HG03280 (cell line): Measurements from ENCODE around the gene SMYD2.

Source experiments
- ATAC-seq: cut with Tn5 transposase; IDR thresholded peaks from one replicate; pipeline ENCODE4 v1.9.1; 2021; ENCODE audit warnings: mild to moderate bottlenecking, moderate library complexity; ENCODE audit not compliant: unreplicated experiment

Gene SMYD2

DNA sequence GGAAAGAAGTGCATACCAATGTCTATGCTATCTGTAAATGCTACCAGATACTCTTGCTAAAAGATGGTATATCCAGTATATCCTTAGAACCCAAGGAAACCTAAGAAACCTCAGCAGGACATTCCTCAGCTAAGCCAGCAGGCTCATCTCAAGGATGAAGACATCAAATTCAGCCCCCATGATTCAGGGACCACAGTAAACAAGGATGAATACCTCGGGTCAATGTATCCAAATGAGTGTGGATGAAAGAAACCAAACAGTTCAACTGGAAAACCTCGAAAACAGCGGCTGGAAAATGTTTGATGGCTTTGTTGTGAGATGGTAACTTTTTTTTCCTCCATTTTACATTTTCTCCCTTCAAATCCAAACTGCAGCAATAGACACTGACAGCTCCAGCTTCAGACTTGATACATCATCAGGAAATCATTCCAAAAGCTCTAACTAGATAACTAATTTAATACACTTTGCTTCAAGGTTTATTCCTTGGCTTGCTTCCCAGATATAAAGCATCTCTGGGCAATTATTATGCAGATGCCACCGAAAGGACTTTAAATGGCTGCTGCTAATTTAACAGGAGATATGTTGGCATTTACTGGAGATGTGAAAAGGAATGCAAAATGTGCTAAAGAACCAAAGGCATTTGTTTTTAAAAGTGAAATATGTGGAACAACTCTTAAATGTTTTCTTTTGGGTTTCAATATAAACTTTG, 73.6 kb downstream of the SMYD2 start:
- no peak for ATAC-seq

DNA sequence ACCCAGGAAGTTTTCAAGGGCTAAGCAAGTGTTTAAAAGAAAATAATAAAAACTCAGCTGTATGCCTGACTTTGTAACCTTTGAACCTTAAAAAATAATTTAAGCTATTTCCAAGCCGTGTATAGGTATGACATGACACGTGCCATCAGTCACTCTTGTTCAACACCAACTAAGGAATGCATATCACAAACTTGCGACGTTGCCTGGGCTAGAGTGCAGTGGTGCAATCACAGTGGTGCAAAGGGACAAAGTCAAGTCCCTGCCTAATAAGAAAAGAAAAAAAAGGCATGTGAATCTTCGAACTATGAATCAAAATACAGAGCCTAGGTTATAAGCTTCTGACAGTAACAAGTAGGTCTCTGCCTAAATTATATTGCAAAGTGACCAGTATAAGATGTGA, 79.2 kb downstream of the SMYD2 start:
- no peak for ATAC-seq

DNA sequence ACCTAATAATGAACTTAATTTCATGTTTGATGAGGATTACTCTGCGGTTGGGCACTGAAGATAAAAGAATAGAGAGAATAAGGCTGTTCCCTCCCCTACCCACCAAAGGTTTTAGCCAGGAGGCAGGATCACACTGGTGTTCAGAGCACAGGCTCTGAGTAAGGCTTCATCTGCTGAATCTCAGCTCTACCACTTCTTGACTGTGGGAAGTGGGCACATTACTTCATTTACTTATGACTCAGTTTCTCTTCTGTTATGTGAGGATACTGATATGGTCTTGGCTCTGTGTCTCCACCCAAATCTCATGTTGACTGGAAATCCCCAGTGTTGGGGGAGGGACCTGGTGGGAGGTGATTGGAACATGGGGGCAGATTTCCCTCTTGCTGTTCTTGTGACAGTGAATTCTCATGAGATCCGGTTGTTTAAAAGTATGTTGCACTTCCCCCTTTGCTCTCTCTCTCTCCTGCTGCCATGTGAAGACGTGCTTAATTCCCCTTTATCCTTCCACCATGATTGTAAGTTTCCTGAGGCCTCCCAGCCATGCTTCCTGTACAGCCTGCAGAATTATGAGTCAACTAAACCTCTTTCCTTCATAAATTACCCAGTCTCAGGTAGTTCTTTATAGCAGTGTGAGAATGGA, 79.7 kb downstream of the SMYD2 start:
- ATAC-seq: no peak

DNA sequence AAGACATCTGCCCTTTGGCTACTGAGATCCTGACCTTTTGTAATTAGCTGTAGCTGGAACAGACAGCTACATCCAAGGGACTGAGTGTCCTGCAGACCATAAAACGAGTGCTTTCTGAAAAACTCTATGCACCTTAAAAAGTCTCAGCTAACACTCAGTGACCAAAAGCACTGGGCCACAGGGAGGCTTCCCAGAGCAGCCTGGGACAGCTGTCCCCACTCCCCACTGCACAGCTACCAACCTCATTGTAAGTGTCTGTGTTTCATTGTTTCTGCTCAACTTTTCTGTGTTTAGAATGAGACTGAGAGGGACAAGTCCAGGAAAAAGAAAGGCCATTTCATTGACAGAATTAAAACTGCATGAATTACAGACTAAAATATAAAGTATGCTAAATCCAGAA, 80.7 kb downstream of the SMYD2 start:
- no peak for ATAC-seq

DNA sequence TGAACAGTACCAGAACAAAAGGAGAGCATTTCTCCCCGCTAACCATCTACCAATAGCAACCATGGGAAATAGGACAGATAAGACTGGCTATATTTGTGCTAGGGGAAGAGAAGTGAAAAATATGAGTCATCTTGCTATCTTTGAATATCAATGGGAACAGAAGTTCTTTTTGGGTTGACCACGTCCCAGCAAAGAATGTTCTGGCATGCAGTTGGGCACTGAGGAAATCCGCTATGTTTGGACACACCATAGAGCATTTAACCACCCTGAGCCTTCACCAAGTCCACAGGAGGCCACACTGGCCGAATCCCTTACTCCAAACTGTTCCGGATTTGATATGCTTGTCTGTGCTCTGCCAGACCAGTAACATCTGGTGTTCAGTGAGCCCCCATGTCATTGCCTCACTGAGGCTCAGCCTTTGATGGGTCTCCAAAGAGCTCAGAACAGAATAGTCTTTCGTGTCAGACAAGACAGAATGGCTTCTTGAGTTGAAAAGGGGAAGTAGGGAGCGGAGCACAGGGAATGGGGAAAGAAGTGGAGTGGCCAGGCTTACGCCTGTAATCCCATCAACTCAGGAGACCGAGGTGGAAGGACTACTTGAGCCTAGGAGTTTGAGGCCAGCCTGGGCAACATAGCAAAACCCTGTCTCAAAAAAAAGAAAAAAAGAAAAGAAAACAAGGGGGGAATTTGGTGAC, 81.4 kb downstream of the SMYD2 start:
- ATAC-seq: no peak

DNA sequence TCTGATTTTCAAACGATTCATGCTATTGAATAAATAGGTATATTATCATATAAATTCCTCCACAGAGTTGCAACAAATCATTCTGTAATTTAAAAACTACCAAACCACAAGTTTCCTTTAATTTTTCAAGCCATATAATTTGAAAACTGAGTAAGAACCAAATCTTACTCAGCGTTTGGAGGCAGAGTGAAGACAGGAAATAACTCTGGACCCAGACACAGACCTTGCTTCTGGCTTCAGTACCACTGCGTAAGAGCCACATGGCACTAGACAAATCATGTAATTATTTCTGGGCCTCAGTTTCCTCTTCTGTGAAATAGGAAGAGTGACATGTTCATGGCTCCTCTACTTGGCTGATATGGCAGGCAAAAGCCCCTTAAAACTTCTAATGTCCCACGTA, 82.4 kb downstream of the SMYD2 start:
- ATAC-seq: no peak

DNA sequence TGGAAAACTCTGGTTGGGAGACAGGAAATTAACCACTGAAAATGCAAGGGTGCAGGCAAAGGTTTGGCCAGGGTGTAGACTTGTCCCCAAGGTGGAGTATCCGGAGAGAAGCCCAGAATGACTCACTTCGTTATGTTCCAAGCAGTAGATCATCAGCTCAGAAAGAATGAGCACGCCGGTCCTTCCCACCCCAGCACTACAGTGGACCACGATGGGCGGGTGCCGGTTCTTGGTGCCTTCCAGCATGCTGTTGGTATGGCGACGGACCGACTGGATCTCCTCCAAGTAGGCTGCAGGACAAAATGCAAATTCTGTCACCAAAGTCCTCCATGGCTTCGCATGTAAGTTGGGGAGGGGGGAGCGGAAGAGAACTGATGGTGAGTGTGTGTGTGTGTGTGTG, 83.4 kb downstream of the SMYD2 start:
- ATAC-seq: no peak

DNA sequence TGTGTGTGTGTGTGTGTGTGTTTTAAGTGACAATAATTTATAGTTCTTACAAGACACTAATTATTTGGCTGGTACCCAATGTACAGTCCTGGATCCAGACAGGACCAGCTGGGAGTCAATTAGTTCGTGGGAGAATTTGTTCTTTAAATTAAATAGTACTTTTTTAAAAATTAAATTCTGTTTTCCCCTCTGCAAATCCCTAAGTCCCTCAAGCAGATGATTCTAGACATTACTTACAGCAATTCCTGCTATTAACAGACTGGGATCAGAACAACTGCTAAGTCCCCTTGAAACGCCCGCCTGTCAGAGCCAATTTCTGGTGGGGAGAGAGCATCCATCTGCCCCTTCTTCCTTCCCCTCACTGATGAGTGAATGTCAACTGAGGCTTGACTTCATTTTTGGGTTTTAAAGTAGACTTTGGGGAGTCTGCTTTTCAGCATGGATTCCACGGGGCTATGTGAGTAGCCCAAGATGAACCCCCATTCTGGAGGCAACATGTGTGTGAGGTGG, 83.9 kb downstream of the SMYD2 start:
- ATAC-seq: no peak

DNA sequence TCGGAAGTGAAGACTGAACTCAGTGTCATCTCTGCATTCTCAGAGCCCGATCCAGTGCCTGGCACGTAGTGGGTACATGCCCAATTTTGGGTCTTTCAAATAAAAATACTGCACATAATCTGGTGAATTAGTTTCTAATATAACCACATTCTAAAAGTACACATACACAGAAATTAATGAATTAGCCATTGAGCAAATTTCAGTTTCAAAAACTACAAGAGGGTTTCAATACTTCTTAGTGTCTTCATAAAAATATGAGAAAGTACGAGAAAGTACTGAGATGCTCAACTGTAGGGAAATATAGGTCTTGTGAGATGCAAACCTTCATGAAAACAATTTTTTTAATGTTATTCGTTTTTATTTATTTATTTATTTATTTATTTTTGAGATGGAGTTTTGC, 86.9 kb downstream of the SMYD2 start:
- no peak for ATAC-seq

DNA sequence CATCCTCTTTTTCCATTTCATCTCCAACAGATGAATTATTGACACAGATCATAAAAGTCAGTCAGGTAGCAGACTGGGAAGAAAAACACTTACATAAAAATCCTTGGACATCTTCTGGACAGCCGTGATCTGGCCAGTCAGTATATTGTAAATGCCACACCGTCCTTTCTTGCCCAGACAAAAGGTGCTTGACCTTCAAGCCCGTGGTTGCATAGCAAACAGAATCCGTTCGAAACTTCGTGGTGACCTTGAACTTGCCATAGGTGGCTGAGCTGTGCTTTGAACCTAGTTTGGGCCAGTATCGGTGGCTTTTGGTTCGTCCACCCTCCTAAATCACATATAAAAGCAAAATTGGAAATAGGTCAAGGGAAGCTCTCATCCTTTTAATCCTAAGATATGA, 88.4 kb downstream of the SMYD2 start:
- ATAC-seq: no peak

DNA sequence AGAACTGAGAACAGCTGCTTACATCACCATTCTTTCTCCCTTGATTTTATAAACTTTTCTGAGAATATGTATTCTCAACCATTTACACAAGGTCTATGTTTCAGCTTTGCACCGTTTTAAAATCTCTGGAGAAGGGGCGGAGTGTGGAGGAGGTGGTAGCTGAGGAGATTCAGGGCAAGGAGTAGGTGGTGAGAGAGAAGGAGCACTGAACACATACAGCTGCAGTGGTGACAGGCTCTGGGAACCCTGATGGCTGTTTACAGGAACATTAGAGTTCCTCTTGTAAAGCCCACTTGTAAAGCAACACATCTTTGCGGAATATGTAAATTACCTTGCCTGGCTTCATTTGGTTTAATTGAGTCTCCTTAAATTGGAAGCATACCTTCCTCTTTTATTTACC, 89.7 kb downstream of the SMYD2 start:
- no peak for ATAC-seq

DNA sequence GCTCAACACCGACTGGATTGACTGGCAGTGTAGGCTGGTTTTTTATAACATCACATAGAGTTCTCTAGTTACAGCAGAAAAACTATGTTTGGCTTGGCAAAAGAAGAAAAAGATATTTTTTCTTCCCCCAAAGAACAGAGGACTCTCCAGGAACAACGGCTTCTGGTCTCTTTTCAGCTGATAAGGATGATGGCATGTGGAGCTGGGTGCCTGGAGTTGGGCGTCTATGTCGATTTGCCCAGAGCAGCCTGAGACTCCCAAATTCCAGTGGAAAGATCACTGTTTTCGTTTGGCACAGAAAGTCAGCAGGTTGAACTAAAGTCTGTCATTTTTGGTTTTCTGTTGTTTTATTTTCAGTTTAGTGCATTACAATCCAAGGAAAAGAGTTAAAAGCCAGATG, 91.1 kb downstream of the SMYD2 start:
- ATAC-seq: no peak

DNA sequence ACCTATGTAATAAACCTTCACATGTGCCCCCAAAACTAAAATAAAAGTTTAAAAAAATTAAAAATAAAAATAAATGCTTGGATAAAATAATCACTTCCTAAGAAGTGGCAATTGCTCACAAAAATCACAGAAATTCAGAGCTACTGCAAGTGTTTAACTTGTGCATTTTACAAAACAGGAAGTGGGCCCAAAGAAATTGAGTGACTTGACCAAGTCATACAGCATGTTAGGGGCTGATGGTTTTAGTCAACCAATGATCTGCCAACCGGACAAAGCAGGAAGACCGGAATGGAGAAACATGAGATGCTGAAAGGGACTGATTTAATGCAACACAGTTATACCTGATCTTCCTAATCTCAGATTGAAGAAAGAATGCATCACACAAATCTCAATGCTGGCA, 96.5 kb downstream of the SMYD2 start:
- no peak for ATAC-seq

DNA sequence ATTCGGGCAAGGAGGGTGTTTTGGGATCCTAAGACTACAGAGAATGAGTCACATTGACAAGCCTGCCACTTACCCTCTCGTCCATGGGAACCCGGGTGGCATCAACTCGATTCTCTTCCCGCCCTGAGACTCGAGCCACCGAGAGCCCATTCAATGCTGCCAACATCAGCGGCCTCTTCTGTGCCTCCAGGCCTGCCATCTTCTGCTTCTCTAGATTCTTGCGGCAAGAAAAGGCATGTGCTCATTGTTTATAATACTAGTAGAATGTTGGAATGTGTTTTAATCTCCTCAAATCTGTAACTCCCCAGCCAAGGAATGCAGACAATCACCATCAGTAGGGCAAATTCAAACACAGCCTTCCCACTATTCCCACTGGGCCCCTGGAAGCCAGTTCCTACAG, 96.9 kb downstream of the SMYD2 start:
- ATAC-seq: no peak

DNA sequence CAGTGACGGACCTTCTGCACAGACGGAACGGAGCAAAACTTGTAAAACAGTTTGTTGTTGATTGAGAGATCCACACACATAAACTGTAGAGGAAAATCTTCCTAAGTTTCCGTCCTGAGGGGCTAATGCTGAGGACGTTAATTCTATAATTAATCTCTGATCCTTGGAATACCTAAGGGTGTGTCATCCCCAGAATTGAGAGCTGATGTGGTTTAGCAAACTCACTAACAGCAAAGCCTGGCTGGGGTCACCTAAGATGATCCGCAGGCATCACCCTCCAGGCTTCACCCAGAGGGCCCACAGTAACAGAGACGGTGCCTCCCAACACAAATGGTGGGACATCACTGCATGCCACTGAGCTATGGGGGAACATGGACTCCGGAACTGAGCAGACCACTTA, 97.5 kb downstream of the SMYD2 start:
- ATAC-seq: no peak

DNA sequence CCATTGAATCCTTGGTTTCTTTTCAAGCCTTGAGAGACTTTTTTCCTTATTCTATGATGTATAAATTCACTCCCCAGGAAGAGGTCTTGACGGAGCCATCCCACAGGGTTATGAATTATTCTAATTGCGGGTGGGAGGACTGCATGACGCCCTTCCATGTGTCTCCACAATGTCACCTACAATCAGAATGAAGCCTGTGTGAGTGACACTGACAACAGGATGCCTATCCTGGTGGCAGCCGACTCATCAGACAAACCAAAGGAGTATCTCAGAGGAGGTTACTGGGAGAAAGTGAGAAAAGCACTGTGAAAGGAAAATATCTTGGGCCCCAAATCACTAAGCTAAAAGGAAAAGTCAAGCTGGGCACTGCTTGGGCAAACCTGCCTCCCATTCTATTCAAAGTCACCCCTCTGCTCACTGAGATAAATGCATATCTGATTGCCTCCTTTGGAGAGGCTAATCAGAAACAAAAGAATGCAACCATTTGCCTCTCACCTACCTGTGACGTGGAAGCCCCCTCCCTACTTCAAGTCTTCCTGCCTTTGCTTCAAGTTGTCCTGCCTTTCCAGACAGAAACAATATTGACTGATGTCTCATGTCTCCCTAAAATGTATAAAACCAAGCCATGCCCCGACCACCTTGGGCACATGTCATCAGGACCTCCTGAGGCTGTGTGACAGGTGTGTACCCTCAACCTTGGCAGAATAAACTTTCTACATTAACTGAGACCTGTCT, 98.4 kb downstream of the SMYD2 start:
- ATAC-seq: no peak

DNA sequence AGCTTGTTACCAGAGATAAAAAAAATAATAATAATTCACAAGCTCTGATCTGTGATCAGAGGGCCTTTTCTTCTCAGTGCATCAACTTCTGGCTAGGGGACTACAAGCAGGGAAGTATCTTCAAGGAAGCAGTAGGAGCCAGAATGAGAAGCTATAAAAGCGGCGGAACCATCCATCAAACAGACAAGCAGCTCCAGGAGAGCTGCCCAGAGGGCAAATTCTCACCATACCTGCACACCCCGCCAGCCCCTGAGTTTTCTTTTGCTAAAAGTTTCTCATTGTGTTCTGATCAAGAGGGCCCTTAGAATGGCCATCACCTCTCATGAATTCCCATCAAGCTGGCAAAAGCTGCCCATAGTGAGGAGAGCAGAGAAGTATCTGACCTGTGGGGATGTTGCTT, 99.4 kb downstream of the SMYD2 start:
- ATAC-seq: no peak

DNA sequence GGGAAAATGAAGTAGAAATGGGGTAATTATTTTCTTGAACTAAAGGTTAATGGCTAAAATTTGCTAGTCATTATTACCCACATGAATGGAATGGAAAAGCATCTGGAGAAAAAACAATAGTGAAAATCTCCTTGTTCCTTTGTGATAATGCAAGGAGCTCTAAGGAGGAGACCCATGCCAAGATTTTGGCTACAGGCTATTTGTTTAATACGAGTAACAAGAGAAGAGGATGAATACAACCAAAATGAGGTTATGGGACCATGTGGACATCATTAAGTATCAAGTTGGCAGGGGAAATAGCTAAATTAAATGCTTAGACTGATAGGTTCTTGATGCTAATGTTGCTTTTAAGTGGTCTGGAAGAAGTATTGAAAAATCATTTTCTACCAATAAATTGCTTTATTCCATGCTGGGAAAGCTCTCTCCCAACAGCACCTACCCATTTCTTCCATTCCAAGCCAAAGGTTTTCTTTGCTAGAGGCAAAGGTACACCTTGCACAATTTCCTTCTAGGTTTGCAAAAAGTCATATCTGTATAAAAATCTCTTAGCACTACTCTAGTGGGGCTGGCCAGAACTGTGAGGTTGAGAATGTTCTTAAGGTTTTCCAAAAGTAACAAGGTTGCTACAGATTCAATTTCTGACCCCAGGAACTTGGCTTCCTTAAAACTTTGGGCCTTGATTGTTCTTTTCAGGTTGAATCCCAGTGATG, 100.2 kb downstream of the SMYD2 start:
- no peak for ATAC-seq

DNA sequence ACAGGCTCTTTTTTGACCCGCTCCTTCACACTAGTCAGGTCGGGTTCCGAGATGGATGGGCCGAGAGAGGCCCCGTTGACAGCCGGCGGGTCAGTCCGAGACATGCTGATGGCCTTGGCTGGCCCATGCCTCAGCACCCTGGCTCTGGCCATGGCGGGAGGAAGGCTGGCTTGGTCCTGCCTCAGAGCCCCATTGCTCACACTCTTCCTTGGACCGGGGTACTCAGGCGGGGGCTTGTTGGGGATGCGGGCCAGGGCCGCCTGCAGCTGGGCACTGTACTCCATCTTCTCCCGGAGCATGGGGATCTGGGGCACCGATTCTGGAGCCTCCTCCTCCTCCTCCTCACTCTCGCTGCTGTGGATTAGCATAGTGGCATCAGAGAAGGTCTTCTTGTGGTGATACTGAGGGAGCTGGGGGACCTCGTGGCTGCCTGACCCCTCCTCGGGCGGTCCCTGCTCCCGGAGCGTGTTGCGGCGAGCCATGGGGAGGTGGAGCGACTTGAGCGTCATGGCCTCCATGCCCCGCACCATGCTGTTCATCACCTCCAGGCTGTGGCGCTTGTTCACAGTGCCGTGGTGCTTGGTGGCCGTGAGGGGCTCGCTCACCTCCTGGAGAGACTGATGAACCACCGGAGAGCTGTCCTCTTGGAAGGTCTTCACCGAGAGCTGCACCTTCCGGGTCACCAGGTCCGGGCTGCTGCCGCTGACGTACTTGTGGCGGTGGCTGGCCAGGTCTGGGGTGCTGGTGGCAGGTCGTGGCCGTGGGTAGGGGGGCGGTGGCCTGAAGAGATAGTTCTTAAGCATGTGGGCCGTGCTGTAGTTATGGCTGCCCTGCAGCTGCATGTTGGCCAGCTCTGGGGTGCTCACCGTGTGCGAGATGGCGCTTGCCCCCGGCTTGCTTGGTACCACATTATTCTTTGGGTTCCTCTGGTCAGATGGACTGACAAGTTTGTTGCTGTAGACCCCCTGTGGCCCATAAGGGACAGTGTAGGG, 102.7 kb downstream of the SMYD2 start:
- ATAC-seq: no peak
